HG03108 (cell line): ENCODE data around the gene NUTM2F.
"Not testable (repeated sequence)": the region's sequence is repeated elsewhere in the genome, so short reads cannot be mapped to it uniquely, and the experiment has no call there.

ENCODE experiments used
- ATAC-seq: cut with Tn5 transposase; IDR thresholded peaks from one replicate; pipeline ENCODE4 v1.9.1; 2021; ENCODE audit warnings: moderate library complexity; ENCODE audit not compliant: unreplicated experiment

Gene NUTM2F

GRCh38 chr9:94317949-94318657 lies 10.3 kb downstream of the NUTM2F start:
- ATAC-seq = not testable (repeated sequence)

GRCh38 chr9:94316236-94316635 lies 12.2 kb downstream of the NUTM2F start:
- peak; percentile 89 for ATAC-seq

- not testable (repeated sequence) for ATAC-seq
Measured at GRCh38 chr9:94315034-94315984, 13.1 kb downstream of the NUTM2F start.

GRCh38 chr9:94303321-94303720 lies 25.1 kb downstream of the NUTM2F start:
- ATAC-seq = no peak

GRCh38 chr9:94302426-94302825 lies 26.0 kb downstream of the NUTM2F start:
- no peak for ATAC-seq

- ATAC-seq = no peak
Measured at GRCh38 chr9:94301583-94301982, 26.9 kb downstream of the NUTM2F start.

GRCh38 chr9:94300470-94301301 lies 27.8 kb downstream of the NUTM2F start:
- ATAC-seq = no peak

- no peak for ATAC-seq
Measured at GRCh38 chr9:94298949-94299599, 29.4 kb downstream of the NUTM2F start.

- no peak for ATAC-seq
Measured at GRCh38 chr9:94289691-94290090, 38.8 kb downstream of the NUTM2F start.

- no peak for ATAC-seq
Measured at GRCh38 chr9:94287877-94288513, 40.4 kb downstream of the NUTM2F start.

GRCh38 chr9:94286116-94286515 lies 42.3 kb downstream of the NUTM2F start:
- no peak for ATAC-seq

GRCh38 chr9:94281101-94281500 lies 47.3 kb downstream of the NUTM2F start:
- no peak for ATAC-seq

GRCh38 chr9:94280409-94280989 lies 47.9 kb downstream of the NUTM2F start:
- no peak for ATAC-seq

GRCh38 chr9:94277885-94278536 lies 50.4 kb downstream of the NUTM2F start:
- no peak for ATAC-seq

- ATAC-seq = not testable (repeated sequence)
Measured at GRCh38 chr9:94277029-94277428, 51.4 kb downstream of the NUTM2F start.

- ATAC-seq = no peak
Measured at GRCh38 chr9:94270009-94270408, 58.4 kb downstream of the NUTM2F start.

GRCh38 chr9:94269264-94269663 lies 59.2 kb downstream of the NUTM2F start:
- ATAC-seq = no peak
